HG02678 (cell line): ENCODE data around the gene WNT8B.

Experiments
- ATAC-seq: cut with Tn5 transposase; IDR thresholded peaks from one replicate; pipeline ENCODE4 v1.9.1; 2021; ENCODE audit warnings: mild to moderate bottlenecking, moderate library complexity; ENCODE audit not compliant: unreplicated experiment

Gene WNT8B

DNA sequence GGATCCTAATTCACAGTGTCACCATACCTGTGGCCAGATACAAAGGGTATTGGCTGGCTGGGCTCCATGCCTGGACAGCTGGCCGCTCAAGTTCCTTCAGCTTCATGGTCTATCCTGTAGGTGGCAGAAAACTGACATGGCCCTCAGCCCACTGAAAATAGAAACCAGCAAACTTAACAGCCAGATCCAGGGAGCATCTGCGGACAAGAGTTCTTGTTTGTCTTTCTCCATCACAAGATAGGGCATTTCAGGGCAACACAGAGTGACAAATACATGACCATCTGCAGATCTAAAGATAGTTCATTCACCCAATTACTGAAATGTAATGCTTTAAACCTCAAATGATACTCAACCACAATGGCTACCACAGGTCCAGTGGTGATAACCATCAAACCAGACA, 54.0 kb downstream of the WNT8B start:
- no peak for ATAC-seq

DNA sequence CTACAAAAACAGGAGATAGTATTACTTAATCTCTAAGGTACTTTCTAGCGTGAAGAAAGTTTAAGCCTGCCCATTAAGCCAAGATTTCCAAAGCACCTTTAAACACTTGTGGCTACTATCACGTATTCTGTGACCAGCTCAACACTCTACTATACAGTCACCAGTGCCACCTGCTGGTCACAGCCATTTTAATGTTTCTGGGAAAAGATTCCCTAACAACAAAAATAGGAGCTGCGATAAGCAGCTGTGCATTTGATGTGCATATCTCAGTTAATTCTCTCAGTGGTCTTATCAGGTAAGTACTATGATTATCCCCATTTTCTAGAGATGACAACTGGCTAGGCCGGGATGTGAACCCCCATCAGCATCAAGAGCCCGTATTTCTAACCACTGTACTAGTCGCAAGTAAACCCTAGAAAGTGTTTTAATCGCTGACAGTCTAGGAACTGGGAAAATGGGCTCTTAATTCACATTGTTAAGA, 56.0 kb downstream of the WNT8B start:
- ATAC-seq: no peak

DNA sequence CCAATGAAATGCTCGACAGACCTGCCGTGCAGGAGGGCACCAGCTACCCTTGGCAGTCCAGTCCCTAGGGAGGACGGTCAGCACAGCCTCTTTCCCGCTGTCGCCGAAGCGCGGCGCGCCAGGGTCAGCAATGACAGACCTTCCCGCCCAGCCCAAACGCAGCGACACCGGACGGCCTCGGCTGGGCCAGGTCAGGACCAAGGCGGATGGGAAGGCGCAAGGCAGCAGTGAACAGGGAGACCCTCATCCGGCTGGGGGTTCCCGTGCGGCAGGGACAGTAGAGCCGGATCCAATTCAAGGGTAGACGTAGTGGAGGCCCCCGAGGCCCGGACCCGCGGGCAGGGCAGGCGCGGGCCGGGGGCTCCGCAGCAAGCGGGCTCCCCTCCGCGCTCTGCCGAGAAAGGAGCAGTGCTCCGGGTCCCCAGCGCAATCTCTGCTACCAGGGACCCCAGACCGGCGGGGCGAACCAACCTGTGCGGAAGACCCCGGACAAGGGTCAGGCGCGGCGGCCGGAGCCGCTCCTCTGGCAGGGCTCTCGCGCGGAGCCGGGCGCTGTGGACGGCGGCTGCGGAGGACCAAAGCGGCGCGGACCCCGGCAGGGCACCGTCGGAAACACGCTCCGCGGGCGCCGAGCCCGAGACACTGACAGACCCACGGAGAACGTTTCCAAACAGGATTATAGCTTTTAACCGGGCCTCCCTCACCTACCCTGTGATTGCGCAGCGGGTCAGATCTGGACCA, 56.7 kb downstream of the WNT8B start, which contains the start of gene SEC31B:
Gene SEC31B (minus strand): TSS at position 551 of the 741 bp plus-strand sequence. CDS start 2,909 bp downstream, outside the sequence.
- no peak for ATAC-seq

DNA sequence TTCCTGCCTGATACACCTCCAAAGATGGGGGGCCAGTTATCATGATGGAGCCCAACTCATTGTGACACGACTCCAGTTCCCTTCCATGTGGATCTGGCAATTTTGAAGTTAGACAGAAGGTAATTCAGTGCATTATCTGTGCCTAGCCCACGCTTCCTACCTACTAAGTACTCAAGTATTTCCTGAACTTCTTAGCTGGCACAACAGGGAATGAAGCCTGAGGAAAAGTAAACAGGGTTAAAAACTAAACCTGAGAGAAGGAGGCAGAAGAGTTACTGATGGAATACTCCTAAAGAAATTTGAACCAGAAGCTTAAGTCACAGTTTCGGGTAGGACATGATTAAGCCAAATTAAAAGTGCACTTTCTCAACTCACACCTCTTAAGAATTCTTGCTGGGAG, 58.0 kb downstream of the WNT8B start:
- no peak for ATAC-seq

DNA sequence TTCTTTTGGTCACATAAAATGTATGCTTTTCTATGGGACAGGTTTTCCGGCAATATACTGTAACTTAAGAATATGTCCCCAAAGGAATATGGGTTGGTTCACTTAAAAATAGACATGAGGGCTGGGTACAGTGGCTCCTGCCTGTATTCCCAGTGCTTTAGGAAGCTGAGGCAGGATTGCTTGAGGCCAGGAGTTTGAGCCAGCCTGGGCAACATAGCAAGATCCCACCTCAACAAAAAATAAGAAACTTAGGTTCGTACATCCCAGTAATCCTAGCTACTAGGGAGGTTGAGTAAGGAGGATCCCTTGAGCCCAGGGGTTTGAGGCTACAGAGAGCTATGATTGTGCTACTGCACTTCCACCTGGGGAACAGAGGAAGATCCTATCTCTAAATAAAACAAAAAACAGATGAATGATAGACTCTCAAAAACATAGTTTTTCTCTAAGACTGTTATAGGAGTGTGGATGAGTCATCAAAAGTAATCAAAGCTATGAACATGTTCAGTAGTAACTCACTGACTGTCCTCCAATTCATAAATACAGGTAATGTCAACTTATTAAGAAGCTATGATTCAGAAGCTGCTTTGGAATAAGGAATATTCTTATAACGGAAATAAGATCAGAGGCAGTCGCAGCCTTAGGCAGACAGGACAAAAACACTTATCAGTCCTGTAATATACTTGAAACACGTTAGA, 59.4 kb downstream of the WNT8B start:
- no peak for ATAC-seq

DNA sequence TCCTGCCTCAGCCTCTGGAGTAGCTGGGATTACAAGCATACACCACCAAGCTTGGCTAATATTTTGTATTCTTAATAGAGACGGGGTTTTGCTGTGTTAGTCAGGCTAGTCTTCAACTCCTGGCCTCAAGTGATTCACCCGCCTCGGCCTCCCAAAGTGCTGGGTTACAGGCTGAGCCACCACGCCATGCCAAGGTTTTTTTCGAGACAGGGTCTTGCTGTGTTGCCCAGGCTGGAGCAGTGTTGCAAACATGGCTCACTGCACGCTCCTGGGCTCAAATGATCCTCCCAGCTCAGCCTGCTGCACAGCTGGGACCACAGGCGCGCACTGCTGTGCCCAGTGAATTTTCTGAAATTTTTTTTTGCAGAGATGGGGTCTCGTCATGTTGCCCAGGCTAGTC, 60.1 kb downstream of the WNT8B start:
- no peak for ATAC-seq

DNA sequence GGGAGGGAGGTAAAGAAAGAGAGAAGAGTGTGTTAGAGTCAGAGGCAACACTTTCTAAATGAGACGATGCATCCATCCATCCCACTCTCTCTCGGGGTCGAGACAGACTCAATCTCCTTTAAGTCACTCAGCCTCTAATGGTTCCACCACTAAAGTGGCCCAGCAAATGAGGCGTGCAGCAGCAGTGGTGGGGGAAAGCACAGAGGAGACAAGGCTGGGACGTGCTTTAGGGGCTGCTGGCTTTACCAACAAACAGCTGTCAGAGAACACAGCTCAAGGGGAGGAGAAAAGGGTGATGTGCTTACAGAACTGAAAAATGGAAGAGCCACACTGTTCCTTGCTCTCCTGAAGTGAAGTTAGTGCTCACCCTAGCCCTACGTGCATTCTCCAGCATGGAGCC, 61.4 kb downstream of the WNT8B start:
- no peak for ATAC-seq

DNA sequence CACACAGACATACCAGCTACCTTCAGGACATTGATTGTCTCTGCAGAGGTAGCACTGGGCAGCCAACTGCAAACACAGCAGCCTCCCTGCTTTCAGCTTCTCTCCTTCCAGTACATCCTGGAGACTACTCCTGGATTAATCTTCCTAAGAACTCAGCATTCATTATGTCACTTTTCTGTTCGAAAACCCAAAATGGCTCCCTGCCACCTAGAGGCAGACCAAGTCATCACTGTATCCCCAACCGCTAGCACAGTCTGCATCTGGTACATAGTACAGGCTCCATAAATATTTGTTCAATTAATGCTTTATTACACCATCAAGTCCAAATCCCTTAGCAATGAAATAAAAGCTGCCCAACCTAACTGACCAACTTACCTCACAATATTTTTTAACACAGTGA, 61.8 kb downstream of the WNT8B start:
- ATAC-seq: no peak

DNA sequence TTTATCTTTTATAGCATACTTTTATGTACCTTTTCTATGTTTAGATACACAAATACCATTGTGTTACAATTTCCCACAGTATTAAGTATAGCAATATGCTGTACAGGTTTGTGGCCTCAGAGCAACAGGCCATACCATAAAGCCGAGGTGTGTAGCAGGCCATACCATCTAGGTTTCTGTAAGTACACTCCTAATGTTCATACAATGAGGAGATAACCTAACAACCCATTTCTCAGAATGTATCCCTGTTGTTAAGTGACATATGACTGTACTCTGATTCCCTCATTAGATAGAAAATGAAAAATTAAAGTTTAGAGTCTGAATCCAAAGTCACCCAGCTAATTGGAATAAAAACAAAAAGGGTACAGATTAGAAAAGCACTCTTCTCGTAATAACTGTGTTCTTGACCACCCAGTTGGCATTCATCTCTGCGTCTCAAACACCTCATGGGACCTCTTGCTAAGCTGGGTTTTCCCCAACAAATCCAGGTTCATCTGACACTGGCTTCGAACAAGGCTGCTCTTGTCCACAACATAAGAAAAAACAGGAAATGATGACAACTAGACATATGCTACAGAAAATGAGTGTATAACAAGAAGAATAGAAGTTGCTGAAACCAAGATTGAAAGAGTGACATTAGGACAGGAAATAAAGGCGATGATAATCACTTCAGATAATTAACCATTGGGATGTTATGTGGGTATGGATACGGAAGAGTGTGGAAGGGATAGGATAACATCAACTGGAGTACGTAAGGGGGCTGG, 65.5 kb downstream of the WNT8B start:
- no peak for ATAC-seq

DNA sequence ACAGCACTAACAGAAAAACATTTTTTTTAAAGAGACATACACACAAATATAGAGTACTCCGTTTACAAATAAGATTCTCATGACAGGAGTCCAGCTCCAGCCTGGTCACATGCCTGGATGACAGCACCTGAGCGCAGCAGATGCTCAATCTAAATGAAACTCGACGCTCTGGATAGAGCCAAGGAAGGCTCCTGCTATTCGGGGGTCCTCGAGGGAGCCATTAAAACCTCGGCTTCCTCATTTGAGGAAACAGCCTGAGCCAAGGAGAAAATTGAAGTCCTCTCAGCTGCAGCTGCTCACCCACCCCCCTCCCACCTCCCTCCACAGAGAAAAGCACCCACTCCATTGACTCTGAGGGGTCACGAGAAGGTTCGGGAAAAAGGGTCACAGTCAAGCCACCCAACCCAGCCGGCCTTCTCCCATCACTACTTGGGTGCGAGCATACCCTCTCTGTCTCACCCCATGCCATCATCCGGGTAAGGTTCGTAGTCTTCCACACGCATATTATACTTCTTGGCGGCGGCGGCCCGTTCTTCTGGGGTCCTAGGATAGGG, 66.2 kb downstream of the WNT8B start:
- ATAC-seq: peak; percentile 14

DNA sequence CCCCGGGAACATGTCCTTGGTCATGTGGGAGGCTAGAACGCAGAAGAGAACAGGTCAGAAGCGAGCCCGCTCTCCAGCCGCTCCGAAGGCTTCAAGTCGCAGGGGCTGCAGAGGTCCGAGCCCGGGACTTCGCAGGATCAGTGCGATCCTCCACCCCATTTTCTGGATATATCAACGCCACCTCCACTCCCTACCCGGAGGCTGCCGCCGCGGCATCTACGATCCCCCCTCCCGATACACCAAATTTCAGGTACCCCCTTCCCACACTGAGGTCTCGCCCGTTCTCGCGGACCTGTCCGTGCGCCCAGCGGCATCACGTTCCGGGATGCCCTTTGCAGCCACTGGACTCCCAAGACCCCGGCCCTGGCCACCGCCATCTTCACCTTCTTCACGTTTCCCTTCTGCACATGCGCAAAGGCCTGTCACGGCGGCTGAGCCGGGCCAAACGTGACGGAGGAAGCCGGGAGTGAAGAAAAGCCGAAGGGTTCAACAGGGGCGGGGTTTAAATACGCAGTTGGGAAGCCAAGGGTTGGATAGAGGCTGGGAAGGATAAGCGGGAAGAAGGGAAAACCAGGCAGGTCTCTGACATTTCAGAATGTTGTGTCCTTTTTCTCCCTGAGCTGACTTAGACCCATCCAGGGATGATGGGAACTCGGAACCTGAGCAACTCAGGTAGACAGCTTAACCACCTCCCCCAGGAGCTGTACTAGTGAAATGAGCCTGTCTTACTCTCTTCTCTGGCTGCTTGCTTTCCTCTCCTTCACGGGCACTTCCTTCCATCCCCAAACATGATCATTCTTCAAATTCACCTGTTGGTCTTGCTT, 66.9 kb downstream of the WNT8B start, which contains the start of gene NDUFB8:
Gene NDUFB8 (minus strand): TSS at position 397 of the 824 bp plus-strand sequence. CDS start 20 bp downstream, at position 377.
- peak; percentile 56 for ATAC-seq

DNA sequence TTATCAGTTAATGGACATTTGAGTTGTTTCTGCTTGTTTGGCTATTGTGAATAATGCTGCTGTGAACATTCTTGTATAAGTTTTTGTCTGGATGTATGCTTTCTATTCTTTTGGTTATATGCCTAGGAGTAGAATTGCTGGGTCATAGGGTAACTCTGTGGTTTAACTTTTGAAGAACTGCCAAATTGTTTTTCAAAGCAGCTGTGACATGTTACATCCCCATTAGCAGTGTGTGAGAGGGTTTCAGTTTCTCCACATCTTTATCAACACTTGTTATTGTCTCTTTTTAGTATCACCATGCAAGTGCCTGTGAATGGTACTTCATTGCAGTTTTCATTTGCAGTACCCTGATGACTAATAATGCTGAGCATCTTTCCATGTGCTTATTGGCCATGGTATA, 69.0 kb downstream of the WNT8B start:
- ATAC-seq: no peak
